Measurements from ENCODE around the gene MAPK8IP3.
A peak's percentile ranks its signal among the peaks of the same experiment; 100 is the strongest.

The MAPK8IP3 gene

GRCh38 chr16:1772908-1773702 is 67.1 kb downstream of the MAPK8IP3 start, which contains the start of gene MRPS34:
TSS of gene MRPS34 (minus strand) at chr16:1773134. CDS start at chr16:1773119, 15 bp downstream.
- no peak within 1 kb of the TSS for H4K91ac ChIP-seq (ENCODE audit: low read depth, low read length, poor library complexity)
- H3K27me3 ChIP-seq (ENCODE audit: control insufficient read depth in 3 of 3, insufficient read depth in 3 of 3, low read depth in 1 of 3, low read length in 3 of 3): no peaks in the 10 kb centered on the region
- WGBS, 2 donors (ENCODE audit: extremely low coverage in 2 of 2, insufficient read length in 2 of 2, insufficient replicate concordance in 1 of 2): no CpG with 5 or more reads among the region's 108 CpGs
- peak within 1 kb of the TSS; percentile 98 for H2AK5ac ChIP-seq (ENCODE audit: low read depth, low read length)
- peak within 1 kb of the TSS; percentile 100 for H2AFZ ChIP-seq (ENCODE audit: low read length)
- peaks cover 30 to 65% of the 10 kb centered on the region in 2 donors for H3K36me3 ChIP-seq (replicated peaks in 1 of 2; ENCODE audit: control insufficient read depth in 2 of 2, insufficient read depth in 2 of 2, low read length in 2 of 2)
- peak within 1 kb of the TSS; percentile 67 for H2BK120ac ChIP-seq (ENCODE audit: low read depth, low read length)
- H3K79me1 ChIP-seq (ENCODE audit: low read depth, low read length): peaks cover 28% of the 10 kb centered on the region
- peak within 1 kb of the TSS; percentile 99 for H3K4me3 ChIP-seq (ENCODE audit: low read length in 2 of 2)
- H2BK15ac ChIP-seq (ENCODE audit: low read length): peak within 1 kb of the TSS; percentile 97
- no peaks in the 10 kb centered on the region for H3K9me3 ChIP-seq (replicated peaks in 1 of 2; ENCODE audit: control insufficient read depth in 2 of 2, insufficient read depth in 1 of 2, low read depth in 1 of 2, low read length in 2 of 2)
- peaks cover 12% of the 10 kb centered on the region in 2 donors for H3K4me1 ChIP-seq (ENCODE audit: control insufficient read depth in 2 of 2, insufficient read depth in 1 of 2, low read depth in 1 of 2, low read length in 2 of 2)
- H3K23ac ChIP-seq (ENCODE audit: low read depth, low read length, poor library complexity): peak within 1 kb of the TSS; percentile 99
- peak within 1 kb of the TSS; percentile 94 for H2BK5ac ChIP-seq (ENCODE audit: low read length)
- H3K18ac ChIP-seq (ENCODE audit: low read length): peak within 1 kb of the TSS; percentile 98
- peak within 1 kb of the TSS; percentile 99 for H3K9ac ChIP-seq (ENCODE audit: low read depth, low read length, poor library complexity)
- peak within 1 kb of the TSS; percentile 91 for H3K14ac ChIP-seq (ENCODE audit: low read length)
- H3K4ac ChIP-seq (ENCODE audit: low read length): peak within 1 kb of the TSS; percentile 99
- H3K27ac ChIP-seq (replicated peaks; ENCODE audit: low read length): peak within 1 kb of the TSS; percentile 92
- H4K8ac ChIP-seq (ENCODE audit: low read depth, low read length): peak within 1 kb of the TSS; percentile 65
- H2BK12ac ChIP-seq (ENCODE audit: low read length): peak within 1 kb of the TSS; percentile 84
- peak within 1 kb of the TSS; percentile 98 for H3K4me2 ChIP-seq (ENCODE audit: insufficient read depth, low read length, poor library complexity, severe bottlenecking)
- peak; percentile 91 for DNase-seq (ENCODE audit: low spot score)

GRCh38 chr16:1773703-1774447 is 67.9 kb downstream of the MAPK8IP3 start:
- Histone ChIP-seq H3K27ac (replicated peaks; ENCODE audit: low read length) (peak overlapping the region; percentile 49), H2BK12ac (ENCODE audit: low read length) (peak overlapping the region; percentile 58), H2AK5ac (ENCODE audit: low read depth, low read length) (peak overlapping the region; percentile 98), H3K14ac (ENCODE audit: low read length) (peak overlapping the region; percentile 91), H3K79me1 (ENCODE audit: low read depth, low read length) (peaks cover 31% of the 10 kb centered on the region), H3K4me1 (ENCODE audit: control insufficient read depth in 2 of 2, insufficient read depth in 1 of 2, low read depth in 1 of 2, low read length in 2 of 2) (peaks cover 12% of the 10 kb centered on the region in 2 donors), H4K8ac (ENCODE audit: low read depth, low read length) (no peak overlapping the region), H2BK120ac (ENCODE audit: low read depth, low read length) (peak overlapping the region; percentile 63), H2BK15ac (ENCODE audit: low read length) (no peak overlapping the region), H3K27me3 (ENCODE audit: control insufficient read depth in 3 of 3, insufficient read depth in 3 of 3, low read depth in 1 of 3, low read length in 3 of 3) (no peaks in the 10 kb centered on the region), H3K23ac (ENCODE audit: low read depth, low read length, poor library complexity) (peak overlapping the region; percentile 99), H2AFZ (ENCODE audit: low read length) (peak overlapping the region; percentile 100), H2BK5ac (ENCODE audit: low read length) (peak overlapping the region; percentile 94), H3K36me3 (replicated peaks in 1 of 2; ENCODE audit: control insufficient read depth in 2 of 2, insufficient read depth in 2 of 2, low read length in 2 of 2) (peaks cover 29 to 65% of the 10 kb centered on the region in 2 donors), H3K4me3 (ENCODE audit: low read length in 2 of 2) (peak overlapping the region; percentile 99), H3K9ac (ENCODE audit: low read depth, low read length, poor library complexity) (peak overlapping the region; percentile 96), H4K91ac (ENCODE audit: low read depth, low read length, poor library complexity) (no peak overlapping the region), H3K4me2 (ENCODE audit: insufficient read depth, low read length, poor library complexity, severe bottlenecking) (peak overlapping the region; percentile 98), H3K4ac (ENCODE audit: low read length) (peak overlapping the region; percentile 99), H3K9me3 (replicated peaks in 1 of 2; ENCODE audit: control insufficient read depth in 2 of 2, insufficient read depth in 1 of 2, low read depth in 1 of 2, low read length in 2 of 2) (no peaks in the 10 kb centered on the region), H3K18ac (ENCODE audit: low read length) (peak overlapping the region; percentile 98)
- WGBS, 2 donors (ENCODE audit: extremely low coverage in 2 of 2, insufficient read length in 2 of 2, insufficient replicate concordance in 1 of 2): no CpG with 5 or more reads among the region's 45 CpGs
- no peak for DNase-seq (ENCODE audit: low spot score)

DNA sequence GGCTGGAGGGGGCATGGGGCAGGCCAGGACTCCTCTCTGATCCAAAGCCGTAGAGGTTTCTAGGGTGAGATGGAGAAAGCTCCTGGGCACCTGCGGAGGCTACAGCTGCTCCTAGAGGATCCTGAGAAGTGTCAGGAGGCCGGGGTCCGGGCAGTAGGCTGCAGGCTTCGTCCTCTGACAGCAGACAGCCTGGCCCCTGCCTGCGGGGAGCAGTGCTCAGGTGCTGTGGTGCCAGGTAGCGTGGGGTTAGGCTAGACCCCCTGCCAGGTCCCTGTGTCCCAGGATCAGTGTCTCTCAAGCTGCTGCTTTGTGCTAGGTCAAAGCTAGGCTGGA is 68.4 kb downstream of the MAPK8IP3 start:
- H2AFZ ChIP-seq (ENCODE audit: low read length): no peak overlapping the region
- H3K27ac ChIP-seq (replicated peaks; ENCODE audit: low read length): no peak overlapping the region
- no peak for DNase-seq (ENCODE audit: low spot score)
- H3K36me3 ChIP-seq (replicated peaks in 1 of 2; ENCODE audit: control insufficient read depth in 2 of 2, insufficient read depth in 2 of 2, low read length in 2 of 2): peaks cover 29 to 65% of the 10 kb centered on the region in 2 donors
- H3K27me3 ChIP-seq (ENCODE audit: control insufficient read depth in 3 of 3, insufficient read depth in 3 of 3, low read depth in 1 of 3, low read length in 3 of 3): no peaks in the 10 kb centered on the region
- H3K4me3 ChIP-seq (ENCODE audit: low read length in 2 of 2): peak overlapping the region in 1 of 2 donors; percentile 99
- no peak overlapping the region for H3K4me2 ChIP-seq (ENCODE audit: insufficient read depth, low read length, poor library complexity, severe bottlenecking)
- no peak overlapping the region for H2BK120ac ChIP-seq (ENCODE audit: low read depth, low read length)
- peaks cover 12% of the 10 kb centered on the region in 2 donors for H3K4me1 ChIP-seq (ENCODE audit: control insufficient read depth in 2 of 2, insufficient read depth in 1 of 2, low read depth in 1 of 2, low read length in 2 of 2)
- H3K4ac ChIP-seq (ENCODE audit: low read length): no peak overlapping the region
- no peak overlapping the region for H3K18ac ChIP-seq (ENCODE audit: low read length)
- peak overlapping the region; percentile 98 for H2AK5ac ChIP-seq (ENCODE audit: low read depth, low read length)
- no peak overlapping the region for H4K91ac ChIP-seq (ENCODE audit: low read depth, low read length, poor library complexity)
- no peaks in the 10 kb centered on the region for H3K9me3 ChIP-seq (replicated peaks in 1 of 2; ENCODE audit: control insufficient read depth in 2 of 2, insufficient read depth in 1 of 2, low read depth in 1 of 2, low read length in 2 of 2)
- no CpG with 5 or more reads among the region's 7 CpGs for WGBS, 2 donors (ENCODE audit: extremely low coverage in 2 of 2, insufficient read length in 2 of 2, insufficient replicate concordance in 1 of 2)
- peak overlapping the region; percentile 20 for H3K23ac ChIP-seq (ENCODE audit: low read depth, low read length, poor library complexity)
- no peak overlapping the region for H3K14ac ChIP-seq (ENCODE audit: low read length)
- H4K8ac ChIP-seq (ENCODE audit: low read depth, low read length): no peak overlapping the region
- H3K79me1 ChIP-seq (ENCODE audit: low read depth, low read length): peaks cover 32% of the 10 kb centered on the region
- H2BK5ac ChIP-seq (ENCODE audit: low read length): peak overlapping the region; percentile 94
- peak overlapping the region; percentile 78 for H3K9ac ChIP-seq (ENCODE audit: low read depth, low read length, poor library complexity)
- no peak overlapping the region for H2BK15ac ChIP-seq (ENCODE audit: low read length)
- no peak overlapping the region for H2BK12ac ChIP-seq (ENCODE audit: low read length)

All from neuronal stem cell (in vitro differentiated cells).